ENCODE results near the gene FHOD1. TPM values are rescaled to one million over a fixed set of nuclear protein-coding genes. Genes with fewer than 3 reads are reported as not detected.
A peak's percentile ranks its signal among the peaks of the same experiment; 100 is the strongest.

Gene FHOD1
- total and polyA plus RNA-seq, 2 donors (not counting 1 experiment from before 2014, with no cell fraction given) = 46.3 to 46.9 TPM

GRCh38 chr16:67183627-67184452 is 63.4 kb downstream of the FHOD1 start, which contains the start of gene MATCAP1:
MATCAP1 (minus strand) TSS chr16:67183963; CDS start chr16:67180610, 3,353 bp downstream.
- ATAC-seq (ENCODE audit: low read depth) = peak; percentile 96
- Mint-ChIP-seq H3K27me3 (peaks cover 13% of the 10 kb centered on the region), H3K27ac (peak within 1 kb of the TSS; percentile 50), H3K9me3 (ENCODE audit: insufficient read depth) (no peaks in the 10 kb centered on the region), H3K4me1 (peaks cover 13% of the 10 kb centered on the region), H3K4me3 (peak within 1 kb of the TSS; percentile 93)
- intact Hi-C loops (cut with micrococcal nuclease) = loop anchor here (1.0 to 2.0 kb wide), 7 partner anchors 8 to 237 kb away; partner anchors contain the start of genes CBFB, E2F4, FBXL8 and FHOD1
- H3K4me3 ChIP-seq (ENCODE audit: control extremely low read depth in 1 of 5, extremely low read depth in 1 of 5, insufficient read depth in 1 of 5, low read depth in 2 of 5, low read length in 4 of 5) = peak within 1 kb of the TSS; percentile 66 to 95 (median 76)
- POLR2A ChIA-PET = interaction anchor here (0.6 to 1.1 kb wide), 2 partner anchors 23 to 60 kb away, joined by 3 to 4 read pairs; no protein-coding TSS in a partner anchor
- peak within 1 kb of the TSS; percentile 99 for H3K4me2 ChIP-seq (replicated peaks; ENCODE audit: low read depth, low read length, poor library complexity, severe bottlenecking)
- CTCF ChIA-PET = interaction anchor here (1.1 to 2.5 kb wide), 10 partner anchors 11 to 231 kb away, joined by 3 to 27 read pairs (median 7); partner anchors contain the start of genes FBXL8 and TRADD
- H3K36me3 ChIP-seq (replicated peaks in 1 of 2; ENCODE audit: control extremely low read depth in 1 of 2, control insufficient read depth in 1 of 2, extremely low read depth in 1 of 2, insufficient read depth in 2 of 2, low read length in 1 of 2) = no peaks in the 10 kb centered on the region
- WGBS (ENCODE audit: insufficient coverage) = under 1% methylated on average over 77 of the region's 77 CpGs
- peaks cover 0 to 3% (median 0%) of the 10 kb centered on the region in 3 donors for H3K9me3 ChIP-seq (ENCODE audit: control extremely low read depth in 1 of 3, control insufficient read depth in 2 of 3, insufficient read depth in 1 of 3, low read length in 2 of 3)
- peak within 1 kb of the TSS; percentile 86 for H3K9ac ChIP-seq (ENCODE audit: low read length)
- no peaks in the 10 kb centered on the region for H3K79me2 ChIP-seq (ENCODE audit: control insufficient read depth, insufficient read depth, low read length)
- peaks cover 20 to 22% of the 10 kb centered on the region in 2 donors for H3K4me1 ChIP-seq (ENCODE audit: control insufficient read depth in 2 of 2, insufficient read depth in 2 of 2, low read length in 2 of 2)
- no peaks in the 10 kb centered on the region for H4K20me1 ChIP-seq (ENCODE audit: control insufficient read depth, insufficient read depth, low read length, poor library complexity, severe bottlenecking)
- peaks cover 0 to 39% (median 8%) of the 10 kb centered on the region in 4 experiments for H3K27me3 ChIP-seq (replicated peaks in 1 of 4; ENCODE audit: control extremely low read depth in 1 of 4, control insufficient read depth in 3 of 4, insufficient read depth in 4 of 4, low read length in 3 of 4)
- peak; percentile 98 for DNase-seq
- peak within 1 kb of the TSS; percentile 76 to 96 for H3K27ac ChIP-seq (ENCODE audit: low read length in 2 of 2)
- H2AFZ ChIP-seq (ENCODE audit: insufficient read depth, low read depth, low read length, poor library complexity, severe bottlenecking) = peak within 1 kb of the TSS; percentile 88
- no peak for TF ChIP-seq CTCF (IDR thresholded peaks at IDR 0.05)
- TF ChIP-seq EZH2 (IDR thresholded peaks at IDR 0.05; ENCODE audit: borderline replicate concordance, insufficient read depth, low read depth, low read length, poor library complexity, severe bottlenecking) = no peak

Data from B cell (primary cell).